IMR-90 (cell line): ENCODE data around the gene NFATC3. TPM values are rescaled to one million over a fixed set of nuclear protein-coding genes. Genes with fewer than 3 reads are reported as not detected.

Source experiments
- ATAC-seq: fragments of 200-7000 bp; cut with Tn5 transposase; 2 replicates; pipeline ENCODE4 v1.9.1; 2020; ENCODE audit warnings: low read depth, mild to moderate bottlenecking, moderate library complexity
- BruUV-seq: library from RNA; stranded (reverse); fragments of 400-500 nt; replicated peaks from 2 replicates; lab custom pipeline; 2021; lab: Mats Ljungman, UMichigan
- CTCF ChIA-PET: fragments of 300-600 bp; formaldehyde crosslinking; extraction: SDS; loops from one replicate; lab custom pipeline; 2021; ENCODE audit warnings: antibody characterized with exemption; lab: Yijun Ruan, JAX
- POLR2A ChIA-PET: fragments of 300-600 bp; sonication (Branson Sonifier 250); formaldehyde crosslinking; loops from one replicate; lab custom pipeline; 2022; ENCODE audit warnings: antibody characterized with exemption; ENCODE audit not compliant: unreplicated experiment; lab: Charles Lee
- DNase-seq: peaks from one replicate; pipeline ENCODE4 v3.0.0; 2013
- H2AFZ ChIP-seq: replicated peaks from 2 replicates; pipeline ENCODE3; 2013; ENCODE audit warnings: low read length, mild to moderate bottlenecking; ENCODE audit not compliant: poor library complexity
- H2AK5ac ChIP-seq: 2 replicates; pipeline ENCODE4 v1.6.1; 2013; ENCODE audit warnings: low read depth, low read length, inconsistent platforms
- H2AK9ac ChIP-seq: replicated peaks from 2 replicates; pipeline ENCODE3; 2013; ENCODE audit warnings: mild to moderate bottlenecking, low read depth, low read length, moderate library complexity; ENCODE audit not compliant: poor library complexity
- H2BK120ac ChIP-seq: 2 replicates; pipeline ENCODE4 v1.6.1; 2013; ENCODE audit warnings: low read depth, low read length, inconsistent platforms
- H2BK15ac ChIP-seq: 3 replicates; pipeline ENCODE4 v1.6.1; 2013; ENCODE audit warnings: low read depth, low read length, inconsistent platforms
- H2BK20ac ChIP-seq: 2 replicates; pipeline ENCODE4 v1.6.1; 2013; ENCODE audit warnings: low read depth, mild to moderate bottlenecking, inconsistent platforms, low read length, moderate library complexity
- H2BK5ac ChIP-seq: 2 replicates; pipeline ENCODE4 v1.6.1; 2013; ENCODE audit warnings: mild to moderate bottlenecking, low read depth, low read length, inconsistent platforms; ENCODE audit not compliant: poor library complexity, severe bottlenecking
- H3K14ac ChIP-seq: replicated peaks from 2 replicates; pipeline ENCODE4 v1.6.1; 2013; ENCODE audit warnings: low read depth, low read length, inconsistent platforms
- H3K18ac ChIP-seq: 2 replicates; pipeline ENCODE4 v1.6.1; 2013; ENCODE audit warnings: low read depth, low read length, control low read depth
- H3K23ac ChIP-seq: 2 replicates; pipeline ENCODE4 v1.6.1; 2013; ENCODE audit warnings: low read depth, low read length, inconsistent platforms
- H3K27ac ChIP-seq: 2 replicates; pipeline ENCODE4 v1.5.1; 2013; ENCODE audit warnings: mild to moderate bottlenecking, control low read depth, low read length; ENCODE audit not compliant: insufficient read depth
- H3K27me3 ChIP-seq: 2 replicates; pipeline ENCODE4 v1.6.1; 2013; ENCODE audit warnings: low read length; ENCODE audit not compliant: control insufficient read depth, insufficient read depth
- H3K36me3 ChIP-seq: 2 replicates; pipeline ENCODE4 v1.6.1; 2013; ENCODE audit warnings: low read length, mixed read lengths; ENCODE audit not compliant: control insufficient read depth, insufficient read depth
- H3K4ac ChIP-seq: 2 replicates; pipeline ENCODE4 v1.6.1; 2013; ENCODE audit warnings: low read depth, low read length, inconsistent platforms
- H3K4me1 ChIP-seq: 2 replicates; pipeline ENCODE4 v1.6.1; 2013; ENCODE audit warnings: low read length, mixed read lengths; ENCODE audit not compliant: control insufficient read depth, insufficient read depth
- H3K4me2 ChIP-seq: 2 replicates; pipeline ENCODE4 v1.6.1; 2013; ENCODE audit warnings: low read depth, mild to moderate bottlenecking, control low read depth, low read length, moderate library complexity
- H3K4me3 ChIP-seq: 2 replicates; pipeline ENCODE4 v1.5.1; 2013; ENCODE audit warnings: low read depth, mild to moderate bottlenecking, control low read depth, low read length, moderate library complexity; ENCODE audit not compliant: insufficient read depth
- H3K56ac ChIP-seq: 2 replicates; pipeline ENCODE4 v1.6.1; 2013; ENCODE audit warnings: low read length, inconsistent platforms; ENCODE audit not compliant: insufficient read depth; ENCODE audit errors: extremely low read depth
- H3K79me1 ChIP-seq, 2 experiments: 2 replicates each; pipeline ENCODE4 v1.6.1; 2013; ENCODE audit warnings: low read length in 2 of 2, inconsistent platforms in 1 of 2, low read depth in 1 of 2
- H3K9ac ChIP-seq: 2 replicates; pipeline ENCODE4 v1.6.1; 2013; ENCODE audit warnings: low read depth, low read length, control low read depth
- H3K9me1 ChIP-seq: 2 replicates; pipeline ENCODE4 v1.6.1; 2013; ENCODE audit warnings: low read length, inconsistent platforms; ENCODE audit not compliant: insufficient read depth
- H3K9me3 ChIP-seq: 2 replicates; pipeline ENCODE4 v1.6.1; 2013; ENCODE audit warnings: low read length; ENCODE audit not compliant: control insufficient read depth, insufficient read depth
- H4K20me1 ChIP-seq: 2 replicates; pipeline ENCODE4 v1.6.1; 2013; ENCODE audit warnings: low read length, inconsistent platforms; ENCODE audit not compliant: insufficient read depth
- H4K5ac ChIP-seq: 2 replicates; pipeline ENCODE4 v1.6.1; 2013; ENCODE audit warnings: mild to moderate bottlenecking, low read depth, low read length, control low read depth
- H4K8ac ChIP-seq, 2 experiments: 2 replicates each; pipeline ENCODE4 v1.6.1; 2013; ENCODE audit warnings: low read depth in 2 of 2, low read length in 2 of 2, control low read depth in 1 of 2, inconsistent platforms in 1 of 2
- H4K91ac ChIP-seq: 2 replicates; pipeline ENCODE4 v1.6.1; 2013; ENCODE audit warnings: low read depth, low read length, inconsistent platforms; ENCODE audit not compliant: insufficient read depth
- BHLHE40 ChIP-seq: fragments of 150-350 bp; IDR thresholded peaks from 2 replicates; pipeline ENCODE4 v1.6.1; 2016; ENCODE audit warnings: mild to moderate bottlenecking, low read depth, low read length
- CEBPB ChIP-seq: IDR thresholded peaks from 2 replicates; pipeline ENCODE4 v1.6.1; 2012; ENCODE audit warnings: low read depth, low read length, improper control_type of control experiment
- CHD1 ChIP-seq: IDR thresholded peaks from 2 replicates; pipeline ENCODE4 v1.6.1; 2012; ENCODE audit warnings: low read depth, low read length, improper control_type of control experiment
- MAFK ChIP-seq: IDR thresholded peaks from 2 replicates; pipeline ENCODE4 v1.6.1; 2012; ENCODE audit warnings: low read depth, low read length, improper control_type of control experiment
- MAZ ChIP-seq: IDR thresholded peaks from 2 replicates; pipeline ENCODE4 v1.6.1; 2012; ENCODE audit warnings: low read depth, mild to moderate bottlenecking, low read length, improper control_type of control experiment, moderate library complexity, borderline replicate concordance
- MXI1 ChIP-seq: IDR thresholded peaks from 2 replicates; pipeline ENCODE4 v1.6.1; 2012; ENCODE audit warnings: low read depth, mild to moderate bottlenecking, low read length, moderate library complexity, borderline replicate concordance
- NFE2L2 ChIP-seq: fragments of 150-350 bp; IDR thresholded peaks from 2 replicates; pipeline ENCODE4 v1.6.1; 2016; ENCODE audit warnings: low read depth, mild to moderate bottlenecking, low read length
- RAD21 ChIP-seq: IDR thresholded peaks from 2 replicates; pipeline ENCODE4 v1.6.1; 2012; ENCODE audit warnings: low read length, improper control_type of control experiment
- SMC3 ChIP-seq: fragments of 150-350 bp; IDR thresholded peaks from 2 replicates; pipeline ENCODE4 v1.6.1; 2016; ENCODE audit warnings: low read depth, mild to moderate bottlenecking, antibody characterized with exemption, low read length, moderate library complexity
- WGBS, 2 experiments: methylation state at CpG; one replicate each; pipeline versions ENCODE4 v1.1.5 to v1.1.7; 2013; ENCODE audit warnings: missing lambda C conversion rate in 2 of 2; ENCODE audit not compliant: insufficient read length in 1 of 2; ENCODE audit errors: extremely low coverage in 2 of 2; 5-methylcytosine and 5-hydroxymethylcytosine counted together
- dilution Hi-C: fragments of 300-500 bp; cut with HindIII; formaldehyde crosslinking; loops from one replicate; pipeline ENCODE4 v1.14.3; 2018; ENCODE audit warnings: low sequenced_read_pairs; ENCODE audit not compliant: unreplicated experiment
- in situ Hi-C: fragments of 300-500 bp; cut with MboI; formaldehyde crosslinking; loops from 3 replicates; pipeline ENCODE4 v1.14.3; 2019; ENCODE audit warnings: low sequenced_read_pairs, inconsistent platforms, mixed read lengths
- intact Hi-C: fragments of 100-400 bp; cut with micrococcal nuclease; formaldehyde crosslinking; loops from 2 replicates; pipeline ENCODE4 v1.10.0; 2022
- polyA plus RNA-seq, 3 experiments: library from polyadenylated mRNA; depleted of rRNA; stranded (reverse); fragments of >200 nt; gene quantifications; 2 replicates each; pipeline ENCODE4 v1.2.3, GENCODE V29; 2012; ENCODE audit warnings: low replicate concordance in 1 of 3
- total RNA-seq: library from RNA; depleted of rRNA; stranded (reverse); fragments of >200 nt; gene quantifications from 2 replicates; pipeline ENCODE4 v1.2.3, GENCODE V29; 2012
- TF ChIP-seq, protein P1 (sequence below): conservative IDR thresholded peaks from 2 replicates; pipeline ENCODE4 v1.5.1; 2012; ENCODE audit warnings: mild to moderate bottlenecking, low read depth, low read length, improper control_type of control experiment
- TF ChIP-seq, protein P2 (sequence below): fragments of 150-350 bp; IDR thresholded peaks from 2 replicates; pipeline ENCODE4 v1.6.1; 2017; ENCODE audit warnings: mild to moderate bottlenecking, antibody characterized with exemption, low read length, low read depth
- TF ChIP-seq, protein P3 (sequence below): fragments of 150-350 bp; IDR thresholded peaks from 2 replicates; pipeline ENCODE4 v1.6.1; 2016; ENCODE audit warnings: low read depth, mild to moderate bottlenecking, low read length, moderate library complexity, borderline replicate concordance

Gene NFATC3
- total and polyA plus RNA-seq, 2 of the 4 experiments (the other 2 are of a cell fraction) = 6.3 to 21.5 TPM

DNA sequence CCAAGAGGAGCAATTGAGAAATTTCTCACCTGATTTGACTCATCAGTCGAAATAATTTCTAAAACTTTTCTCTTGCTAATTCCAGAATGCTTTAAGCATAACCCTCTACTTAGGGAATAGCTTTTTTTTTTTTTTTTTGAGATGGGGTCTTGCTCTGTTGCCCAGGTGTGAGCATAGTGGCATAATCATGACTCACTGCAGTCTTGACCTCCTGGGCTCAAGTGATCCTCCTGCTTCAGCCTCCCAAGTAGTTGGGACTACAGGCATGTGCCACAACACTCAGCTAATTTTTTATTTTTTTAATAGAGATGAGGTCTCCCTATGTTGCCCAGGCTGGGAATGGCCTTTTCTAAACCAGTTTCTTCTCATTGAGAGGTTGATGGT, 13.7 kb upstream of the NFATC3 start:
- no peak overlapping the region for H2AK5ac ChIP-seq
- ATAC-seq = no peak
- ChIA-PET CTCF (no interaction called here), POLR2A (no interaction called here)
- H3K56ac ChIP-seq = no peak overlapping the region
- H2BK5ac ChIP-seq = no peak overlapping the region
- H4K8ac ChIP-seq = no peak overlapping the region
- in situ Hi-C loops (no loop called here), intact Hi-C loops (no loop called here), dilution Hi-C loops (no loop called here)
- no peaks in the 10 kb centered on the region for H3K27me3 ChIP-seq
- TF ChIP-seq MAFK (no peak), RAD21 (no peak), NFE2L2 (no peak), CEBPB (no peak), MXI1 (no peak), SMC3 (no peak), BHLHE40 (no peak), MAZ (no peak), CHD1 (no peak)
- TF ChIP-seq, protein P1, sequence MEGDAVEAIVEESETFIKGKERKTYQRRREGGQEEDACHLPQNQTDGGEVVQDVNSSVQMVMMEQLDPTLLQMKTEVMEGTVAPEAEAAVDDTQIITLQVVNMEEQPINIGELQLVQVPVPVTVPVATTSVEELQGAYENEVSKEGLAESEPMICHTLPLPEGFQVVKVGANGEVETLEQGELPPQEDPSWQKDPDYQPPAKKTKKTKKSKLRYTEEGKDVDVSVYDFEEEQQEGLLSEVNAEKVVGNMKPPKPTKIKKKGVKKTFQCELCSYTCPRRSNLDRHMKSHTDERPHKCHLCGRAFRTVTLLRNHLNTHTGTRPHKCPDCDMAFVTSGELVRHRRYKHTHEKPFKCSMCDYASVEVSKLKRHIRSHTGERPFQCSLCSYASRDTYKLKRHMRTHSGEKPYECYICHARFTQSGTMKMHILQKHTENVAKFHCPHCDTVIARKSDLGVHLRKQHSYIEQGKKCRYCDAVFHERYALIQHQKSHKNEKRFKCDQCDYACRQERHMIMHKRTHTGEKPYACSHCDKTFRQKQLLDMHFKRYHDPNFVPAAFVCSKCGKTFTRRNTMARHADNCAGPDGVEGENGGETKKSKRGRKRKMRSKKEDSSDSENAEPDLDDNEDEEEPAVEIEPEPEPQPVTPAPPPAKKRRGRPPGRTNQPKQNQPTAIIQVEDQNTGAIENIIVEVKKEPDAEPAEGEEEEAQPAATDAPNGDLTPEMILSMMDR = no peak
- TF ChIP-seq, protein P2, sequence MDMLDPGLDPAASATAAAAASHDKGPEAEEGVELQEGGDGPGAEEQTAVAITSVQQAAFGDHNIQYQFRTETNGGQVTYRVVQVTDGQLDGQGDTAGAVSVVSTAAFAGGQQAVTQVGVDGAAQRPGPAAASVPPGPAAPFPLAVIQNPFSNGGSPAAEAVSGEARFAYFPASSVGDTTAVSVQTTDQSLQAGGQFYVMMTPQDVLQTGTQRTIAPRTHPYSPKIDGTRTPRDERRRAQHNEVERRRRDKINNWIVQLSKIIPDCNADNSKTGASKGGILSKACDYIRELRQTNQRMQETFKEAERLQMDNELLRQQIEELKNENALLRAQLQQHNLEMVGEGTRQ = no peak
- TF ChIP-seq, protein P3, sequence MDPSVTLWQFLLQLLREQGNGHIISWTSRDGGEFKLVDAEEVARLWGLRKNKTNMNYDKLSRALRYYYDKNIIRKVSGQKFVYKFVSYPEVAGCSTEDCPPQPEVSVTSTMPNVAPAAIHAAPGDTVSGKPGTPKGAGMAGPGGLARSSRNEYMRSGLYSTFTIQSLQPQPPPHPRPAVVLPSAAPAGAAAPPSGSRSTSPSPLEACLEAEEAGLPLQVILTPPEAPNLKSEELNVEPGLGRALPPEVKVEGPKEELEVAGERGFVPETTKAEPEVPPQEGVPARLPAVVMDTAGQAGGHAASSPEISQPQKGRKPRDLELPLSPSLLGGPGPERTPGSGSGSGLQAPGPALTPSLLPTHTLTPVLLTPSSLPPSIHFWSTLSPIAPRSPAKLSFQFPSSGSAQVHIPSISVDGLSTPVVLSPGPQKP = no peak
- H3K9ac ChIP-seq = no peak overlapping the region
- no peak overlapping the region for H2BK15ac ChIP-seq
- no peaks in the 10 kb centered on the region for H4K20me1 ChIP-seq
- H2AK9ac ChIP-seq = no peak overlapping the region
- WGBS, 2 experiments = no CpG with 5 or more reads among the region's 1 CpG
- no peak overlapping the region for H3K4me3 ChIP-seq
- H2BK20ac ChIP-seq = no peak overlapping the region
- peaks cover 6% of the 10 kb centered on the region for H3K4me1 ChIP-seq
- no peak overlapping the region for H4K91ac ChIP-seq
- DNase-seq = no peak
- H3K14ac ChIP-seq = no peak overlapping the region
- H3K18ac ChIP-seq = no peak overlapping the region
- no peak overlapping the region for H3K4me2 ChIP-seq
- peaks cover 46% of the 10 kb centered on the region for H3K36me3 ChIP-seq
- H3K4ac ChIP-seq = no peak overlapping the region
- no peaks in the 10 kb centered on the region for H3K9me3 ChIP-seq
- H4K5ac ChIP-seq = no peak overlapping the region
- no peak overlapping the region for H2BK120ac ChIP-seq
- BruUV-seq = no TSS peak
- no peak overlapping the region for H3K27ac ChIP-seq
- H3K9me1 ChIP-seq = peaks cover 12% of the 10 kb centered on the region
- H3K23ac ChIP-seq = no peak overlapping the region
- 0 out of 4 replicates have a peak, but pooled peaks cover 0 to 3% of the 10 kb centered on the region in 2 experiments for H3K79me1 ChIP-seq
- H2AFZ ChIP-seq = no peak overlapping the region
